ENCODE results near the gene ACOX2.

DNA sequence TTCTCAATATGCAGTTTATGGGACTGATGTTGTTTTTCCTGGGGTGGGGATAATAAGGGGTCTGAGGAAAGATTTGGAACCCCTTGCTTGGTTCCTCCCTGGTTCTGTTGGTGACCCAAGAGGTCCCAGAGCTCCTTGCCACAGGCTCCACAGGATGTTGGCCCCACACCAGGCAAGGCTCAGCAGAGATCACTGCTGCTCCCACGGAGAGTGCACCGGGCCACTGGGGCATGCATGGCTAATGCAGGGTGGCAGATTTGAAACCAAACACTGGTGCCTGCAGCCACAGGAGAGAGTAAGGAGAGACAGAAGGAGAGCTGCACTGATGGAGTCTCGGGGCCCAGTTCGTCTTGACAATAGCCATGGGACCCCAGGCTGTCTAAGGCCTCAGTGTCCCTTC, 37.7 kb upstream of the ACOX2 start:
- TF ChIP-seq CTCF (IDR thresholded peaks at IDR 0.05) (no peak), POLR2A (IDR thresholded peaks at IDR 0.05) (no peak)

Measured in lower leg skin (tissue), 3 donors.